HFF-Myc (cell line): Measurements from ENCODE around the gene C1orf216.

Experiments
- DNase-seq: peaks from one replicate; pipeline ENCODE4 v3.0.0-alpha.2; 2011; ENCODE audit warnings: low read depth; ENCODE audit errors: extremely low read depth
- H3K4me3 ChIP-seq: replicated peaks from 2 replicates; pipeline ENCODE4 v1.5.1; 2011; ENCODE audit warnings: low read depth, mild to moderate bottlenecking, control low read depth, low read length
- TF ChIP-seq, protein P1 (sequence below): IDR thresholded peaks from 2 replicates; pipeline ENCODE4 v1.5.1; 2012; ENCODE audit warnings: mild to moderate bottlenecking, low read depth, low read length, control low read depth; ENCODE audit errors: missing control alignments

C1orf216 gene

DNA sequence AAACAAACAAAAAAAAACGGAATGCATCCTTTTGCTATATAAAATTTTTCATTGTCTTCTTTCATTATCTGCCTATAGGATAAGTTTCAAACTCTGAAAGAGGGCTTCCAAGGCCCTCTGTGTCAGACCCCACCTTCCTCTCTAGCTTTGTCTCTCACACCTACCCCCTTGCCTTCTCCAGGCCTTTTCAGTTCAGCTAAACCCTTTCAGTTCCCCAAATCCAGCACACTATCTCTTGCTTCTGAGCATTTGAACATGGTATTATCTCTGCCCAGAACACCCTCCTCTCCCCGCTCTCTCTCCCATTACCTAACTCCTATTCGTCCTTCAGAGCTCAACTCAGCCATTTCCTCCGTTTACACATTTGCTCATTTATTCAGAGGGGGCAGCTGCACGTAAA, 35.7 kb downstream of the C1orf216 start:
- no peak overlapping the region for H3K4me3 ChIP-seq
- TF ChIP-seq, protein P1, sequence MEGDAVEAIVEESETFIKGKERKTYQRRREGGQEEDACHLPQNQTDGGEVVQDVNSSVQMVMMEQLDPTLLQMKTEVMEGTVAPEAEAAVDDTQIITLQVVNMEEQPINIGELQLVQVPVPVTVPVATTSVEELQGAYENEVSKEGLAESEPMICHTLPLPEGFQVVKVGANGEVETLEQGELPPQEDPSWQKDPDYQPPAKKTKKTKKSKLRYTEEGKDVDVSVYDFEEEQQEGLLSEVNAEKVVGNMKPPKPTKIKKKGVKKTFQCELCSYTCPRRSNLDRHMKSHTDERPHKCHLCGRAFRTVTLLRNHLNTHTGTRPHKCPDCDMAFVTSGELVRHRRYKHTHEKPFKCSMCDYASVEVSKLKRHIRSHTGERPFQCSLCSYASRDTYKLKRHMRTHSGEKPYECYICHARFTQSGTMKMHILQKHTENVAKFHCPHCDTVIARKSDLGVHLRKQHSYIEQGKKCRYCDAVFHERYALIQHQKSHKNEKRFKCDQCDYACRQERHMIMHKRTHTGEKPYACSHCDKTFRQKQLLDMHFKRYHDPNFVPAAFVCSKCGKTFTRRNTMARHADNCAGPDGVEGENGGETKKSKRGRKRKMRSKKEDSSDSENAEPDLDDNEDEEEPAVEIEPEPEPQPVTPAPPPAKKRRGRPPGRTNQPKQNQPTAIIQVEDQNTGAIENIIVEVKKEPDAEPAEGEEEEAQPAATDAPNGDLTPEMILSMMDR, result no peak
- DNase-seq, result no peak

DNA sequence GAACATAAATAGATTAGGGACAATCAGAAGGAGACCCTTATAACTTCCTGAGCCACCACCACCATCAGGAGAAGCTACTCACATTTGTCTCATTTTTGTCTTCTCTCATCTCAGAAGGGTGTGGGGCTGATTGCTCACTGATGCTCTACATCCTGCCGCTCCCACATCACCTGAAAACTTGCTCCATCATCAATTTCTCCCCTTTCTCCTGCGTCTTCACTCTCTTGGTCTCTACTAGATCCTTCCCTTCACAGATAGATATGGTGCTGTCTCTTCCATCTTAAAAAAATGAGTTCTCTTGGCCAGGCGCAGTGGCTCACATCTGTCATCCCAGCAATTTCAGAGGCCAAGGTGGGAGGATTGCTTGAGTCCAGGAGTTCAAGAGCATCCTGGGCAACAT, 38.4 kb downstream of the C1orf216 start:
- TF ChIP-seq, protein P1, result no peak
- H3K4me3 ChIP-seq, result no peak overlapping the region
- no peak for DNase-seq

DNA sequence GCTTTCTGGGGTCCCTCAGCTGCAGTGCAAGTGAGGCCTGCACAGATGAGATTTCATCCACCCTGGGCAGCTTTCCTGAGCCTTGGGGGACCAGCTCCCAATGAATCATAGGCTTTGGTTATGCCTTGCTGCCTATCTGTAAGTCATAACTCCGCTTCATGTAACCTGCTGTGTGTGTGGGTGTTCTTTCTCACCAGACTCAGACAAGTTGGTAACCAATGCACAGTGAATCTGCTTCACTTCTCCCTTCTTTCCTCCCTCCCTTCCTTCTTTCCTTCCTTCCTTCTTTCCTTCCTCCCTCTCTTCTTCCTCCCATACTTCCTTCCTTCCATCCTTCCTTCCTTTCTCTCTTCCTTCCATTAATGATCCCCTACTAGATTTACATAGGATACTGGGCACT, 42.9 kb downstream of the C1orf216 start:
- TF ChIP-seq, protein P1, result no peak
- H3K4me3 ChIP-seq, result no peak overlapping the region
- DNase-seq, result no peak

GRCh38 chr1:35674111-35674510, 44.6 kb downstream of the C1orf216 start:
- no peak overlapping the region for H3K4me3 ChIP-seq
- TF ChIP-seq, protein P1, result no peak
- DNase-seq, result no peak

GRCh38 chr1:35672116-35672515, 46.6 kb downstream of the C1orf216 start:
- no peak for DNase-seq
- no peak overlapping the region for H3K4me3 ChIP-seq
- TF ChIP-seq, protein P1, result no peak

DNA sequence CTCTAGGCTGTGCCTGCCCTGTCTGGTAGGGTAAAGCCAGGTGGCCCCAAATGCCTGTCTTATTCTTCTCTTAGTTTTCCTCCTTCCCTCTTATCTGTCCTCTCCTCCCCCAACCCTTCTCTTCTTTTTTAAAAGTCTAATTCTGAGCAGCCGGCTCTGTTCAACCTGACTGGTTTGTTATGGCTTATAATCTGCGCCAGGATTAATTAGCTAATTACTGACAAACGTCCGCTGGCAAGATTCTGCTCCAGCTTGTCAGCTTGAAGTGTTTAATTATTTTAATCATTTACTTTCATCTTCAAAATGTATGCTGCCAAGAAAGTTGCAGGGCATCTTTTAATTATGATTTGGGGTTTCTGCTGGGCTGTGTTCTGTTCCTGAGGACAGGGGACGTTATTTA, 50.2 kb downstream of the C1orf216 start:
- TF ChIP-seq, protein P1, result no peak
- no peak overlapping the region for H3K4me3 ChIP-seq
- DNase-seq, result no peak

DNA sequence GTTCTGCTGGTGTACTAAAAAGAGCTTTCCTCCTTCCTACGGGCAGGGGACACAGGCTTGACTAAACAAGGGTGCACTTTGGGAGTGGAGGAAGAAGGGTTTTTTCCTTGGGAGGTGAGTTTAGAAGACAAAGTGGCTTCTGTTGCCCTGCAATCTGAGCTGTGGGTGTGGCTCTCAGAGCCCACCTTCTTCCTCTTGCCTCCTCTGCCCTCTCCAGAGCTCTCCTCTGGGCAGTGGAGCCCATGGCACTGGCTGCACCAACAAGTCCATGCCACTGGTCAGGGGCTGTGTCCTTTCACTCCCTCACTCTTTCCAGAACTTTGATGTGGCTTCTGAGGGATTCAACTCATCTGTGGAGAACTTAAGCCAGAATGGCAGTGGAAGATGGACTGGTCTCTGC, 51.8 kb downstream of the C1orf216 start:
- TF ChIP-seq, protein P1, result no peak
- DNase-seq, result no peak

More for the DNA sequence above, 51.8 kb downstream of the C1orf216 start:
- H3K4me3 ChIP-seq, result no peak overlapping the region
